GM19397 (cell line): ENCODE results near the gene STRA8.

ENCODE experiments used
- ATAC-seq: cut with Tn5 transposase; IDR thresholded peaks from one replicate; pipeline ENCODE4 v1.9.1; 2021; ENCODE audit warnings: mild to moderate bottlenecking, moderate library complexity; ENCODE audit not compliant: unreplicated experiment

The STRA8 gene

GRCh38 chr7:135235841-135236240 is 2.2 kb downstream of the STRA8 start:
- no peak for ATAC-seq

GRCh38 chr7:135236727-135237126 is 3.1 kb downstream of the STRA8 start:
- peak; percentile 70 for ATAC-seq

- ATAC-seq, result no peak
These were observed 4.6 kb downstream of the STRA8 start for GRCh38 chr7:135238112-135238744.

GRCh38 chr7:135239263-135239662 is 5.6 kb downstream of the STRA8 start:
- no peak for ATAC-seq

GRCh38 chr7:135240441-135240840 is 6.8 kb downstream of the STRA8 start:
- ATAC-seq, result no peak

GRCh38 chr7:135242096-135242684 is 8.6 kb downstream of the STRA8 start:
- ATAC-seq, result no peak

GRCh38 chr7:135245226-135246190 is 11.9 kb downstream of the STRA8 start:
- no peak for ATAC-seq

GRCh38 chr7:135246191-135246825 is 12.7 kb downstream of the STRA8 start:
- ATAC-seq, result no peak

GRCh38 chr7:135247746-135248471 is 14.3 kb downstream of the STRA8 start:
- ATAC-seq, result no peak

- no peak for ATAC-seq
These were observed 14.9 kb downstream of the STRA8 start for GRCh38 chr7:135248546-135248945.

GRCh38 chr7:135251496-135252391 is 18.1 kb downstream of the STRA8 start:
- ATAC-seq, result no peak

- no peak for ATAC-seq
These were observed 20.5 kb downstream of the STRA8 start for GRCh38 chr7:135253851-135254771.

- no peak for ATAC-seq
These were observed 24.2 kb downstream of the STRA8 start for GRCh38 chr7:135257790-135258189.

- ATAC-seq, result no peak
These were observed 24.9 kb downstream of the STRA8 start for GRCh38 chr7:135258585-135258984.

- ATAC-seq, result no peak
These were observed 26.1 kb downstream of the STRA8 start for GRCh38 chr7:135259702-135260101.

- ATAC-seq, result no peak
These were observed 26.8 kb downstream of the STRA8 start for GRCh38 chr7:135260470-135260869.

- ATAC-seq, result no peak
These were observed 27.5 kb downstream of the STRA8 start for GRCh38 chr7:135260930-135261721.
